Activated T-helper 2 cell treated with anti-CD3 and anti-CD28 coated beads, Interferon-gamma antibody, Interleukin-2, Interleukin-4, amounts not matched to agents 10 μg/mL and 5 μg/mL and 100 μg/mL, durations not matched to agents 14 hours and 24 hours and 36 hours (primary cell): ENCODE data around the gene USP24. TPM values are rescaled to one million over a fixed set of nuclear protein-coding genes. Genes with fewer than 3 reads are reported as not detected.

ENCODE experiments used
- DNase-seq: peaks from one replicate; pipeline ENCODE4 v3.0.0; 2021; ENCODE audit warnings: low spot score
- H3K27ac Mint-ChIP-seq: one replicate; pipeline ENCODE4 v1.8.0; 2021; ENCODE audit warnings: mixed read lengths
- H3K27me3 Mint-ChIP-seq: one replicate; pipeline ENCODE4 v1.8.0; 2021; ENCODE audit warnings: low read depth, mixed read lengths
- H3K36me3 Mint-ChIP-seq: one replicate; pipeline ENCODE4 v1.8.0; 2021; ENCODE audit warnings: low read depth, mixed read lengths
- H3K4me1 Mint-ChIP-seq: one replicate; pipeline ENCODE4 v1.8.0; 2021; ENCODE audit warnings: low read depth, mixed read lengths
- H3K4me3 Mint-ChIP-seq: one replicate; pipeline ENCODE4 v1.8.0; 2021; ENCODE audit warnings: low read depth, mild to moderate bottlenecking, moderate library complexity, mixed read lengths
- H3K9me3 Mint-ChIP-seq: one replicate; pipeline ENCODE4 v1.8.0; 2021; ENCODE audit warnings: mixed read lengths
- intact Hi-C: fragments of 100-400 bp; cut with micrococcal nuclease; formaldehyde crosslinking; loops from one replicate; pipeline ENCODE4 v1.15.1; 2023
- total RNA-seq: library from RNA; stranded (reverse); gene quantifications from 2 replicates; pipeline ENCODE4 v1.2.3, GENCODE V29; 2022

USP24 gene
- total RNA-seq, 1 donor from 2014 or later, result 42.6 TPM

DNA sequence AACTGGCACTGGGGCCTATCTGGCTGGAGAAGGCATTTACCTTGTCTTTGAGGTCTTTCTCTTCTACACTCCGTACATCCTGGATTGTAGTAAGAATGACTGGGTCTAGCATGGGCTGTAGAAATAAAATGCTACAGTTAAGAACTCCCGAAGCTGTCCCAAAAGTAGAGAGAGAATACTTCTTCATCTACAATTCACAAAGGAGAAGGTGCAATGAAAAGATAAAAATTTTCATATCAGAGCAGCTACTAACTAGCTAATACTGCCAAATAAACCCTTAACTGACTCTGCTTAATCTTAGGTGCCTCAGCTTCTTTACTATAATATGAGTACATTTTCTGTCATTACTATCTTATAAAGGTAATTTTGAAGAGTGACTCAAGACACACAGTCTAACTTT, 55.6 kb downstream of the USP24 start:
- Mint-ChIP-seq H3K27me3 (no peaks in the 10 kb centered on the region), H3K9me3 (no peaks in the 10 kb centered on the region), H3K36me3 (peaks cover 58% of the 10 kb centered on the region), H3K27ac (no peak overlapping the region), H3K4me3 (no peak overlapping the region), H3K4me1 (peaks cover 15% of the 10 kb centered on the region)
- no peak for DNase-seq
- intact Hi-C loops, result no loop called here

DNA sequence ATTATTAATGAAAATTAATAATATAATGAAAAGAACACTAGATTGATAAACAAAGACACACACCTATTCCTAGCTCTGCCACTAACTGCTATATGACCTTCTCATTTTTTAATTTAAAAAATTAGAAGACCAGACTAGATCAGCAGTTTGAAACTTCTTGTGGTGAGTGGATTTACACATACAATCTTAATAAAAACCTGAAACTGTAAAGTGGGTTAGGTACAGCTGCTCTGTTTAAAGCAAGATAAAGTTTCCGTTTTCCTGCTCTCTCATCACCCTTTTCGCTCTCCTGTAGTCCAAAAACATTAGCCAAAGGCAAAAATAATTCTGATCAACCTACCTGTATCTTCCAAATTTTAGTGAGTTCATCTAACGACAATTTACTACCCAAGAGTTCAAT, 58.6 kb downstream of the USP24 start:
- no peaks in the 10 kb centered on the region for H3K9me3 Mint-ChIP-seq
- H3K4me3 Mint-ChIP-seq, result no peak overlapping the region
- peaks cover 14% of the 10 kb centered on the region for H3K4me1 Mint-ChIP-seq
- intact Hi-C loops, result no loop called here
- no peak overlapping the region for H3K27ac Mint-ChIP-seq
- DNase-seq, result no peak
- H3K27me3 Mint-ChIP-seq, result no peaks in the 10 kb centered on the region
- peaks cover 66% of the 10 kb centered on the region for H3K36me3 Mint-ChIP-seq

DNA sequence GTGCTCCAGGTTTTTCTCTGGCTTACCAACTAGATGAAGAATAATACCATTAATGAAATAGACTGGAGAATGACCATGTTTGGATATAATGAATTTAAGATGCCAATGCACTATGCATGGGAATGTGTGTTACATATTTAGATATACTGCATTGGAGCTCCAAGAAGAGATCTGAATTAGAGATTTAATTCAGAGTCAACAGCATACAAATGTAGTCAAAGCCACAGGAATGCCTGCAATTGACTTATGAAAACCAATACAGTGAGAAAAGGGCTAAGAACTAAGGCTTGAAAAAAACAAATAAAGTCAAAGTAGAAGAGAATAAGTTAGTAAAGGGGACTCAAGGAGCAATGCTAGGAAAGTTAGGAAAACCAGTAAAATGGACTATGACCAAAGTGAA, 59.1 kb downstream of the USP24 start:
- peak overlapping the region; percentile 48 for H3K27ac Mint-ChIP-seq

DNA sequence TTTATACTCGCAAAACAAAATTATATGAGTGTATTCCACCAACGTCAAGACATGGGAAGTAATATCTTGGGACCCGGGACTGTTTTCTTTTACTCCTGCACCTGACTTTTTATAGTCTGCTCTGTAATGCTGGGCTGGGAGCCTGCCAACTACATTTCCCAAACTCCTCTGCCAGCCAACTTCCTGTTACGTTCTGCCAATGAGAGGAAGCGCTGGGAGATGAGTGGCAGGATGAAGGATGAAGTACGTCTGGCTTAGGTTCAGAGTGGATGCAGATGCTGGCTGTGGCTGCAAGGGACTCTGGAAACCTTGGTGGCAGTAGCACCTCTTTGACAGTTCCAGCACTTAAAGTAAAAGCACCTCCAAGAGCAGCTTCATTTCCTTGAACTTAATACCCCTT, 59.6 kb downstream of the USP24 start:
- Mint-ChIP-seq H3K9me3 (no peaks in the 10 kb centered on the region), H3K27ac (no peak overlapping the region), H3K27me3 (no peaks in the 10 kb centered on the region), H3K4me1 (peaks cover 24% of the 10 kb centered on the region), H3K4me3 (no peak overlapping the region), H3K36me3 (peaks cover 67% of the 10 kb centered on the region)
- intact Hi-C loops, result no loop called here
- DNase-seq, result no peak

More for the DNA sequence above, 59.1 kb downstream of the USP24 start:
- peaks cover 19% of the 10 kb centered on the region for H3K4me1 Mint-ChIP-seq
- no peaks in the 10 kb centered on the region for H3K9me3 Mint-ChIP-seq
- H3K27me3 Mint-ChIP-seq, result no peaks in the 10 kb centered on the region
- peaks cover 66% of the 10 kb centered on the region for H3K36me3 Mint-ChIP-seq
- H3K4me3 Mint-ChIP-seq, result no peak overlapping the region
- DNase-seq, result no peak
- intact Hi-C loops, result no loop called here

DNA sequence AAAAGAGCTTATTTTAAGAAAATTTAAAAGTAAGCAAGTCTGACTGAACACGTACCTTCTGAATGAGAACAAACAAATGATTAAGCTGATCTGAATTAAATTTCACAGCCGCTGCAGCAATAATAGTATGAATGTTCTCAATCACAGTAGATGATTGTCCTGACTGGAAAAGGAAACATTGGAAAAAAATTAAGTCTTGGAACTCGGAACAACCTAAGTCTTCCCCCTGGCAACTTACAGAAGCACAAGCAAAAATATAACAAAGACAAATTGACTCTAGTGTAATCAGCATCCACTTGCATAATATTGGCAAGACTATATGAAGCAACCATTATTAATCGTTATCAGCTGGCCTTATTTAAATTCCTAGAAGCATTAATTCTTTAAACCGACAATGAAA, 60.5 kb downstream of the USP24 start:
- H3K4me3 Mint-ChIP-seq, result no peak overlapping the region
- H3K4me1 Mint-ChIP-seq, result peaks cover 24% of the 10 kb centered on the region

DNA sequence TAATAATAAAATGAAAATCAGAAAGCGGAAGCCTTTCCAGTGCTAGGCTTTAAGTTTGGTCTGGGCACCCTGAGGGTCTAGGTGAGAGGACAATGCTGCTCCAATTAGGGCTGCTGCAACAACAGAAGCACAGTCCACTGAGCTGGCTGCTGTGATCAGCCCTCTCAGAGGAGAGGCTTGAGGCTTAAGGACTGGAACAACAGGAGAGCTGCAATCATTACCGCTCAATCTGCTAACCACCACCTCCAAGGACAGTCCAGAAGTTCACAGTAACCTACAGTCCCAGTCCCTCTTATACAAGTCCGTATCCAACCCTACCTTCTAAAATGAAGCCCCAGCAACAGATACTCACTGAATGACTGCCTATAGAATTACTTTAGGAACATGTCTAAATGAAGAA, 62.1 kb downstream of the USP24 start:
- Mint-ChIP-seq H3K4me3 (no peak overlapping the region), H3K4me1 (peaks cover 24% of the 10 kb centered on the region), H3K36me3 (peaks cover 55% of the 10 kb centered on the region), H3K27me3 (no peaks in the 10 kb centered on the region), H3K27ac (no peak overlapping the region), H3K9me3 (no peaks in the 10 kb centered on the region)
- DNase-seq, result no peak
- intact Hi-C loops, result no loop called here

More for the DNA sequence above, 60.5 kb downstream of the USP24 start:
- Mint-ChIP-seq H3K36me3 (peaks cover 64% of the 10 kb centered on the region), H3K27me3 (no peaks in the 10 kb centered on the region), H3K27ac (no peak overlapping the region), H3K9me3 (no peaks in the 10 kb centered on the region)
- DNase-seq, result no peak
- intact Hi-C loops, result no loop called here

DNA sequence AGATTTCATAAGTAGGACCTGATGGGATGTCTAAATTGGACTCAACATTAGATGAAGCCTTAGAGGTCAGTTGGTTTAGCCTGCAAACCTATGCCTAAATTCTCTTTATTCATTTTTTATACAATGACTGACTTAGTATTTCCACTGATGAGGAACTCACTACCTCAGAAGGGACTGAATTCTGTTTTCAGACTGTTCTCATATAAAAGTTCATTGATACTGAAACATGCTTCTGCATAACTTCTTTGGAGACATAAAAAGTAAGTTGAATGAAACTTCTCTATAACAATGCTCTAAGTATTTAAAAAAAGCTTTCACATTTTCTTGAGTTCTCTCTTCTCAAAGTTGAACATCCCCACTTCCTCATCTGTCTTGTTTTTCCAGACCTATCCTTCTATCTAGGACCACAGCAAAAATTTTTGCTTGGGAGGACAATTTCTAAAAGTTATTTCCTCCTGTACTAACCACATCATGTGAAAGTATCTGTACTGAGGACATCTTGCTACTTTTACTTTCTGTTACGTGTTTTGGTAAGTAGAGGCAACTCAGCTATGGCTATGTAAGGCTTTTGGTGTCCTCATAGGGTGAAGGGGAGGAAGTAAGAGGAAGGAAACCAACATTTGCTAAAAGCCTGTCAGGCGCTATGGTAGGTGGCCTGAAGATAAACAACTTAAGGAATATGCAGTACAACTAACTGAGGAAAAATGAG, 64.1 kb downstream of the USP24 start:
- peaks cover 58% of the 10 kb centered on the region for H3K36me3 Mint-ChIP-seq
- no peak for DNase-seq
- H3K4me3 Mint-ChIP-seq, result peak overlapping the region; percentile 68
- no peaks in the 10 kb centered on the region for H3K27me3 Mint-ChIP-seq
- H3K27ac Mint-ChIP-seq, result peak overlapping the region; percentile 91
- no peaks in the 10 kb centered on the region for H3K9me3 Mint-ChIP-seq
- intact Hi-C loops, result loop anchor here (1.0 kb wide), 1 partner anchor 11 kb away; no protein-coding TSS in a partner anchor
- H3K4me1 Mint-ChIP-seq, result peaks cover 20% of the 10 kb centered on the region

DNA sequence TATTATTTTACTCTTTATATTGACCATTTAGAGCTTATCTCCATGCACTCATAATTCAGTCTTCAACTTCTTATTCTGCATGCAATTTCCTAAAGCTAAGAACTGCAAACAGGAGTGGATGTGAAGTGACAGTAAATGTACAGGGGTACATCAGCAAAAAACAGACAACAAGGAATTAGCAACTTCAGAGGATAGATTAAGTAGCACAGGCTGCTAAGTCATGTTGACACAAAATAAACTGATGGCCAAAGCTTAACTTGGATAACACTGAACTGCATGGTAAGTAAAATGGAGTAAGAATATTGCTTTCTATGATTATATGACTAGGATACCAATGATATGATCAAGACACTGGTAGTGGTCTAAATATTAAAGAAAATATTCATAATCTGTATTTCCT, 66.5 kb downstream of the USP24 start:
- no peak overlapping the region for H3K4me3 Mint-ChIP-seq
- DNase-seq, result no peak
- H3K27me3 Mint-ChIP-seq, result no peaks in the 10 kb centered on the region
- H3K36me3 Mint-ChIP-seq, result peaks cover 60% of the 10 kb centered on the region
- intact Hi-C loops, result loop anchor here (10.0 kb wide), 1 partner anchor 1436 kb away; no protein-coding TSS in a partner anchor
- no peak overlapping the region for H3K27ac Mint-ChIP-seq
- peaks cover 17% of the 10 kb centered on the region for H3K4me1 Mint-ChIP-seq
- no peaks in the 10 kb centered on the region for H3K9me3 Mint-ChIP-seq

DNA sequence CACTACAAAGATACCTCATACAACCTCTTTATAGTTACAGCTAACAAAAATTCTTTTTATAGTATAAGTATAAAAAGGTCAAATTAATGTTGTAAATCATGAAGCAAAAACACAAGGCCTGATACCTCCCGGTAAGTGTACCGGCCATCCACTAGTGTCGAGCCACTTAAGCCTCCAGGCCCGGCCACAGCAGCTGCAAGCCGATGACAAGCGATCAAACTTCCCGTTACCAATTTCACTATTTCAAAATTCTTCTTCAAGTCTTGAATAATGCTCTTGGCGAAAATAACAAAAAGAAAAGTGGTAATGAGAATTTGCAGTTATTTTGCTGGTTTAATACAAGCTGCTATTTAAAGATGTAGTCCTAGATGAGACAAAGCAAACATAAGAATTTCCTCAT, 67.6 kb downstream of the USP24 start:
- no peak for DNase-seq
- Mint-ChIP-seq H3K4me3 (no peak overlapping the region), H3K9me3 (no peaks in the 10 kb centered on the region), H3K27me3 (no peaks in the 10 kb centered on the region), H3K27ac (no peak overlapping the region), H3K36me3 (peaks cover 54% of the 10 kb centered on the region), H3K4me1 (peaks cover 17% of the 10 kb centered on the region)
- intact Hi-C loops, result loop anchor here (10.0 kb wide), 1 partner anchor 1437 kb away; no protein-coding TSS in a partner anchor

DNA sequence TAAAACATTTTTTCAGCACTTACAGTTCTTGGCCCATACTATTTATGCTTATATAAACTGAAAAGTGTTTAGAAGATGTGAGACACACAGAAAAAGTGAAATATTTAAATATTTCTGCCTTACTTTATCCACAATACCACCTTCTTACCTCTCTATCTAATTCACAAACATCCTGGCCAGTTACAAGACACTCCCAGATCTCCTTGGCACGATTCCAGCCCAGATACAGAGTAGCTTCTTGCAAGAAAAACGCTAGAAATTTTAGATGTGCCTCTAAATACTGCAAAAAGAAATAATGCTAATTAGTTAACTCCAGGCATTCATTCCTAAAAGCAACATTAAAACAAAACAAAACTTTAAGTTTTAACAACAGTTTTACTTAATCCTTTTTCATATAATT, 68.4 kb downstream of the USP24 start:
- Mint-ChIP-seq H3K4me3 (no peak overlapping the region), H3K27me3 (no peaks in the 10 kb centered on the region), H3K9me3 (no peaks in the 10 kb centered on the region), H3K27ac (no peak overlapping the region), H3K36me3 (peaks cover 60% of the 10 kb centered on the region), H3K4me1 (peaks cover 12% of the 10 kb centered on the region)
- intact Hi-C loops, result loop anchor here (10.0 kb wide), 1 partner anchor 1438 kb away; no protein-coding TSS in a partner anchor
- no peak for DNase-seq

DNA sequence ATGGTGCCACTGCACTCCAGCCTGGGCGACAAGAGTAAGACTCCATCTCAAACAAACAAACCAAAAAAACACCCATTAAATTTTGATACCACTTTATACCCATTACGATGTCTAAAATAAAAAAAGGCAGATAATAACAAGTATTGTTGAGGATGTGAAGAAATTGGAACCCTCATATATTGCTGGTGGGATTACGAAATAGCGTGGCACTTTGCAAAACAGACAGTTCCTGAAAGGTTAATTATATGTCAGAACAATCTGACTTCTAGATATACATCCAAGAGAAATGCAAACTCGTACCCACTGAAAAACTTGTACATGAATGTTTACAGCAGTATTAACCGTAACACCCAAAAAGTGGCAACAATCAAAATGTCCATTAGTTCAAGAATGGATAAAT, 70.3 kb downstream of the USP24 start:
- Mint-ChIP-seq H3K36me3 (peaks cover 49% of the 10 kb centered on the region), H3K27ac (no peak overlapping the region), H3K27me3 (no peaks in the 10 kb centered on the region), H3K4me3 (no peak overlapping the region), H3K4me1 (peaks cover 7% of the 10 kb centered on the region), H3K9me3 (no peaks in the 10 kb centered on the region)
- intact Hi-C loops, result loop anchor here (10.0 kb wide), 1 partner anchor 1440 kb away; no protein-coding TSS in a partner anchor
- no peak for DNase-seq

DNA sequence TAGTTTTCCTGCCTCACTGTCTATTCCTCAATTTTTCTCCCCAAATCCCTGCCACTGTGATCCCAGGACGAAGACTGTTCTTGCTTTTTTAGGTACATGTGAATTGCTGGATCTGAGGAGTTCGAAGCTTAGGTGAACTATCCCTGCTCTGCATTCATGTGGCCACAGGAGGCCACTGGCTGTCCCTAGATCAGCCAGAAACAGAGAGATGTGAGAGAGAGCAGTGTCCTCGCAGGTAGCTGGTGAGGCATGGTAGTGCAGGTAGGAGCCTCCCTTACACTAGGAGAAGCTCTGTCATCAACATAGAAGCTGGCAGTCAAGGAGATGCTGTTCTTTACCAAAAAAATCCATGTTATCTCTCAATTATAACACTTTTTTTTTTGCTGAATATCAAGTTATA, 71.5 kb downstream of the USP24 start:
- no peaks in the 10 kb centered on the region for H3K27me3 Mint-ChIP-seq
- no peak overlapping the region for H3K4me3 Mint-ChIP-seq
- no peak for DNase-seq
- intact Hi-C loops, result loop anchor here (10.0 kb wide), 1 partner anchor 1441 kb away; no protein-coding TSS in a partner anchor
- H3K4me1 Mint-ChIP-seq, result peaks cover 17% of the 10 kb centered on the region
- no peaks in the 10 kb centered on the region for H3K9me3 Mint-ChIP-seq
- peaks cover 51% of the 10 kb centered on the region for H3K36me3 Mint-ChIP-seq
- H3K27ac Mint-ChIP-seq, result no peak overlapping the region

DNA sequence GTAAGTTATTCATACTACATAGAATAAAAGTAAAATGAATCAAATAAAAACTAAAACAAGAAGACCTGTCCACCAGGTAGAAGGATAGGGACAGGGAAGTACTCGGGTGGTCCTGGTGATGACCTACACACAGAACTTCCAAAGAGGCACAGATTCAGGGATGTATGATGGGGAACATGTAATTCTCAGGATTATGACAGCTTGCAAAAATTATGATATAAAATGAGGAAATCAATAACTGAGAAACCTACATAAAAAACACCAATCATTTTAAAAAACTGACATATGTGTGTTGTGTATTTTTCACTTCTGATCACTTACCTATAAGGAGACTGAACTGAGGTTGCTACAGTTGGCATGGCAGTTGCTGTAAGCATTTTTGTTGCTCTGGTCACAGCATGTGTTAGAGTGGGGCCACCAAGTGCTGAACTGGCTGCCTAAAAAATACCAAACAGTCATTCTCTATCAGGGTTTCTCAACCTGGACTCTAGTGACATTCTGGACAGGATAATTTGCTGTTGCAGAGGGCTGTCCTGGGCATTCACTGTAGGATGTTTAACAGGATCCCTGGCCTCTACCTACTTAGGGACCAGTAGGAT, 73.8 kb downstream of the USP24 start:
- H3K4me1 Mint-ChIP-seq, result peaks cover 17% of the 10 kb centered on the region
- DNase-seq, result no peak
- no peaks in the 10 kb centered on the region for H3K27me3 Mint-ChIP-seq
- no peak overlapping the region for H3K4me3 Mint-ChIP-seq
- H3K27ac Mint-ChIP-seq, result peak overlapping the region; percentile 48
- peaks cover 40% of the 10 kb centered on the region for H3K36me3 Mint-ChIP-seq
- intact Hi-C loops, result loop anchor here (2.0 to 10.0 kb wide), 3 partner anchors 61 to 1443 kb away; no protein-coding TSS in a partner anchor
- no peaks in the 10 kb centered on the region for H3K9me3 Mint-ChIP-seq
